Measurements from ENCODE around the gene CMTR1. TPM values are rescaled to one million over a fixed set of nuclear protein-coding genes. Genes with fewer than 3 reads are reported as not detected.

CMTR1 gene
- total and polyA plus RNA-seq, 10 of the 15 experiments (the other 5 are each of a cell fraction or from before 2014, with no cell fraction given), result 2.7 to 67.0 (median 46.2) TPM

DNA sequence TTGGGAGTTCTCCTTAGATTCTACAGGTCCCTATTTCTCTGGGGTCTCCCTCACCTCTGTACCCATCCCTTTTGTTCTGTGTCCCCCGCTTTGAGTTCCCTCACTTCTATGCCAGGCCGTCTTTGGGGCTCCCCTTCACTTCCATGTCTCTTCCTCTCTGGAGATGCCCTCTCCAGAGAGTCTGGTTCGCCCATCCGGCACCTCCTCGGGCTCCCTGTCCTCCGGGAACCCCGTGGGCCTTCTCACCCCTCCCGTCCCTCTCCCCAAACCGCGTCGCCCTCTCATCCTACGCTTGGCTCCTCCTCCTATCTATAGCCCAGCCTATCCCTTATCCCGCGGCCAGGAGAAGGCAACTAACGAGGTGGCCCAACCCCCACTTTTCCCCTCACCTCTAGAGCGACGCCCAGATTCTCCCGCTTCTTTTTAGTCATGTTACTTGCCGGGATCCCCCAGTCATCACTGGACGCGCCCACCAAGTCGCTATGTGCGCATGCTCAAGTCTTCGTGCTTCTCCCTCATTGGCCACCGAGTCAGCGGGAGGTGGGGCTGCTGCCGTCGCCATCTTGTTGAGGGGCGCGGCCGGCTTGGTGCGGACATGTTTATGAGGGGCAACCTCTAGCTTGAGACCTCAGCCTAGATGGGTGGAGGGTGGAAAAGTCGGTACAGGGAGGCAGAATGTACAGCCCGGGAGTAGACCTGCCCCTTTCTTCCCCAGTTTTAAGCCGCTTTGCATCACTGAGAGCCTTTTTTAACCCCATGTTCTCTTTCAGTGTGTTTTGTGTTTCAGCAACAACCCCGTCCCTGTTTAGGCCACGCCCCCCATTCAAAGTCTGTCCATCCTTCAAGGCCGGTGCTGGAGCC, 66.6 kb downstream of the CMTR1 start, which contains the start of gene CCDC167 (continued):
- TF ChIP-seq, protein P1, sequence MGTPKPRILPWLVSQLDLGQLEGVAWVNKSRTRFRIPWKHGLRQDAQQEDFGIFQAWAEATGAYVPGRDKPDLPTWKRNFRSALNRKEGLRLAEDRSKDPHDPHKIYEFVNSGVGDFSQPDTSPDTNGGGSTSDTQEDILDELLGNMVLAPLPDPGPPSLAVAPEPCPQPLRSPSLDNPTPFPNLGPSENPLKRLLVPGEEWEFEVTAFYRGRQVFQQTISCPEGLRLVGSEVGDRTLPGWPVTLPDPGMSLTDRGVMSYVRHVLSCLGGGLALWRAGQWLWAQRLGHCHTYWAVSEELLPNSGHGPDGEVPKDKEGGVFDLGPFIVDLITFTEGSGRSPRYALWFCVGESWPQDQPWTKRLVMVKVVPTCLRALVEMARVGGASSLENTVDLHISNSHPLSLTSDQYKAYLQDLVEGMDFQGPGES (IDR thresholded peaks at IDR 0.05), result no peak
- TF ChIP-seq, protein P2, sequence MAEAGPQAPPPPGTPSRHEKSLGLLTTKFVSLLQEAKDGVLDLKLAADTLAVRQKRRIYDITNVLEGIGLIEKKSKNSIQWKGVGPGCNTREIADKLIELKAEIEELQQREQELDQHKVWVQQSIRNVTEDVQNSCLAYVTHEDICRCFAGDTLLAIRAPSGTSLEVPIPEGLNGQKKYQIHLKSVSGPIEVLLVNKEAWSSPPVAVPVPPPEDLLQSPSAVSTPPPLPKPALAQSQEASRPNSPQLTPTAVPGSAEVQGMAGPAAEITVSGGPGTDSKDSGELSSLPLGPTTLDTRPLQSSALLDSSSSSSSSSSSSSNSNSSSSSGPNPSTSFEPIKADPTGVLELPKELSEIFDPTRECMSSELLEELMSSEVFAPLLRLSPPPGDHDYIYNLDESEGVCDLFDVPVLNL (IDR thresholded peaks at IDR 0.05; ENCODE audit: low read depth, low read length), result no peak
- TF ChIP-seq MEF2B (IDR thresholded peaks at IDR 0.05; ENCODE audit: partially characterized antibody, poor library complexity, severe bottlenecking) (no peak), ZNF24 (IDR thresholded peaks at IDR 0.05) (no peak), PAX5 (IDR thresholded peaks at IDR 0.05; ENCODE audit: borderline replicate concordance, low read depth, low read length) (no peak), PML (IDR thresholded peaks at IDR 0.05; ENCODE audit: low read length) (no peak), RAD51 (IDR thresholded peaks at IDR 0.05) (0 out of 2 replicates have a peak, but pooled peaks have one; percentile 30), HDAC2 (IDR thresholded peaks at IDR 0.05) (no peak), SPI1 (IDR thresholded peaks at IDR 0.05; ENCODE audit: borderline replicate concordance, insufficient read depth, low read depth, low read length) (no peak), CBX3 (IDR thresholded peaks at IDR 0.05; ENCODE audit: borderline replicate concordance, low read depth) (no peak), TAF1 (IDR thresholded peaks at IDR 0.05; ENCODE audit: borderline replicate concordance, low read depth, low read length) (peak; percentile 57; the same call in 1 of the 2 replicates), HDGF (IDR thresholded peaks at IDR 0.05) (peak; percentile 88; the same call in 1 of the 2 replicates), NR2F1 (conservative IDR thresholded peaks at IDR 0.05) (no peak), JUND (IDR thresholded peaks at IDR 0.05; ENCODE audit: low read depth, low read length) (no peak)
- TF ChIP-seq, protein P3, sequence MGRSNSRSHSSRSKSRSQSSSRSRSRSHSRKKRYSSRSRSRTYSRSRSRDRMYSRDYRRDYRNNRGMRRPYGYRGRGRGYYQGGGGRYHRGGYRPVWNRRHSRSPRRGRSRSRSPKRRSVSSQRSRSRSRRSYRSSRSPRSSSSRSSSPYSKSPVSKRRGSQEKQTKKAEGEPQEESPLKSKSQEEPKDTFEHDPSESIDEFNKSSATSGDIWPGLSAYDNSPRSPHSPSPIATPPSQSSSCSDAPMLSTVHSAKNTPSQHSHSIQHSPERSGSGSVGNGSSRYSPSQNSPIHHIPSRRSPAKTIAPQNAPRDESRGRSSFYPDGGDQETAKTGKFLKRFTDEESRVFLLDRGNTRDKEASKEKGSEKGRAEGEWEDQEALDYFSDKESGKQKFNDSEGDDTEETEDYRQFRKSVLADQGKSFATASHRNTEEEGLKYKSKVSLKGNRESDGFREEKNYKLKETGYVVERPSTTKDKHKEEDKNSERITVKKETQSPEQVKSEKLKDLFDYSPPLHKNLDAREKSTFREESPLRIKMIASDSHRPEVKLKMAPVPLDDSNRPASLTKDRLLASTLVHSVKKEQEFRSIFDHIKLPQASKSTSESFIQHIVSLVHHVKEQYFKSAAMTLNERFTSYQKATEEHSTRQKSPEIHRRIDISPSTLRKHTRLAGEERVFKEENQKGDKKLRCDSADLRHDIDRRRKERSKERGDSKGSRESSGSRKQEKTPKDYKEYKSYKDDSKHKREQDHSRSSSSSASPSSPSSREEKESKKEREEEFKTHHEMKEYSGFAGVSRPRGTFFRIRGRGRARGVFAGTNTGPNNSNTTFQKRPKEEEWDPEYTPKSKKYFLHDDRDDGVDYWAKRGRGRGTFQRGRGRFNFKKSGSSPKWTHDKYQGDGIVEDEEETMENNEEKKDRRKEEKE (IDR thresholded peaks at IDR 0.05), result no peak
- TF ChIP-seq, protein P4, sequence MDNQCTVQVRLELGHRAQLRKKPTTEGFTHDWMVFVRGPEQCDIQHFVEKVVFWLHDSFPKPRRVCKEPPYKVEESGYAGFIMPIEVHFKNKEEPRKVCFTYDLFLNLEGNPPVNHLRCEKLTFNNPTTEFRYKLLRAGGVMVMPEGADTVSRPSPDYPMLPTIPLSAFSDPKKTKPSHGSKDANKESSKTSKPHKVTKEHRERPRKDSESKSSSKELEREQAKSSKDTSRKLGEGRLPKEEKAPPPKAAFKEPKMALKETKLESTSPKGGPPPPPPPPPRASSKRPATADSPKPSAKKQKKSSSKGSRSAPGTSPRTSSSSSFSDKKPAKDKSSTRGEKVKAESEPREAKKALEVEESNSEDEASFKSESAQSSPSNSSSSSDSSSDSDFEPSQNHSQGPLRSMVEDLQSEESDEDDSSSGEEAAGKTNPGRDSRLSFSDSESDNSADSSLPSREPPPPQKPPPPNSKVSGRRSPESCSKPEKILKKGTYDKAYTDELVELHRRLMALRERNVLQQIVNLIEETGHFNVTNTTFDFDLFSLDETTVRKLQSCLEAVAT (IDR thresholded peaks at IDR 0.05), result 0 out of 2 replicates have a peak, but pooled peaks have one; percentile 34
- TF ChIP-seq, protein P5, sequence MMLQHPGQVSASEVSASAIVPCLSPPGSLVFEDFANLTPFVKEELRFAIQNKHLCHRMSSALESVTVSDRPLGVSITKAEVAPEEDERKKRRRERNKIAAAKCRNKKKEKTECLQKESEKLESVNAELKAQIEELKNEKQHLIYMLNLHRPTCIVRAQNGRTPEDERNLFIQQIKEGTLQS (IDR thresholded peaks at IDR 0.05; ENCODE audit: borderline replicate concordance, extremely low read depth, low read depth, low read length), result no peak
- TF ChIP-seq, protein P6, sequence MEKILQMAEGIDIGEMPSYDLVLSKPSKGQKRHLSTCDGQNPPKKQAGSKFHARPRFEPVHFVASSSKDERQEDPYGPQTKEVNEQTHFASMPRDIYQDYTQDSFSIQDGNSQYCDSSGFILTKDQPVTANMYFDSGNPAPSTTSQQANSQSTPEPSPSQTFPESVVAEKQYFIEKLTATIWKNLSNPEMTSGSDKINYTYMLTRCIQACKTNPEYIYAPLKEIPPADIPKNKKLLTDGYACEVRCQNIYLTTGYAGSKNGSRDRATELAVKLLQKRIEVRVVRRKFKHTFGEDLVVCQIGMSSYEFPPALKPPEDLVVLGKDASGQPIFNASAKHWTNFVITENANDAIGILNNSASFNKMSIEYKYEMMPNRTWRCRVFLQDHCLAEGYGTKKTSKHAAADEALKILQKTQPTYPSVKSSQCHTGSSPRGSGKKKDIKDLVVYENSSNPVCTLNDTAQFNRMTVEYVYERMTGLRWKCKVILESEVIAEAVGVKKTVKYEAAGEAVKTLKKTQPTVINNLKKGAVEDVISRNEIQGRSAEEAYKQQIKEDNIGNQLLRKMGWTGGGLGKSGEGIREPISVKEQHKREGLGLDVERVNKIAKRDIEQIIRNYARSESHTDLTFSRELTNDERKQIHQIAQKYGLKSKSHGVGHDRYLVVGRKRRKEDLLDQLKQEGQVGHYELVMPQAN (conservative IDR thresholded peaks at IDR 0.05), result no peak
- TF ChIP-seq, protein P7, sequence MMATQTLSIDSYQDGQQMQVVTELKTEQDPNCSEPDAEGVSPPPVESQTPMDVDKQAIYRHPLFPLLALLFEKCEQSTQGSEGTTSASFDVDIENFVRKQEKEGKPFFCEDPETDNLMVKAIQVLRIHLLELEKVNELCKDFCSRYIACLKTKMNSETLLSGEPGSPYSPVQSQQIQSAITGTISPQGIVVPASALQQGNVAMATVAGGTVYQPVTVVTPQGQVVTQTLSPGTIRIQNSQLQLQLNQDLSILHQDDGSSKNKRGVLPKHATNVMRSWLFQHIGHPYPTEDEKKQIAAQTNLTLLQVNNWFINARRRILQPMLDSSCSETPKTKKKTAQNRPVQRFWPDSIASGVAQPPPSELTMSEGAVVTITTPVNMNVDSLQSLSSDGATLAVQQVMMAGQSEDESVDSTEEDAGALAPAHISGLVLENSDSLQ (IDR thresholded peaks at IDR 0.05), result peak; percentile 45

Data from GM12878 (cell line).